Stimulated activated naive CD4-positive, alpha-beta T cell (primary cell): ENCODE data around the gene SLC30A7.

Experiments used
- DNase-seq, 6 experiments: peaks; one replicate each; lab custom pipeline; 2025; lab: John Stamatoyannopoulos, UW

SLC30A7 gene

DNA sequence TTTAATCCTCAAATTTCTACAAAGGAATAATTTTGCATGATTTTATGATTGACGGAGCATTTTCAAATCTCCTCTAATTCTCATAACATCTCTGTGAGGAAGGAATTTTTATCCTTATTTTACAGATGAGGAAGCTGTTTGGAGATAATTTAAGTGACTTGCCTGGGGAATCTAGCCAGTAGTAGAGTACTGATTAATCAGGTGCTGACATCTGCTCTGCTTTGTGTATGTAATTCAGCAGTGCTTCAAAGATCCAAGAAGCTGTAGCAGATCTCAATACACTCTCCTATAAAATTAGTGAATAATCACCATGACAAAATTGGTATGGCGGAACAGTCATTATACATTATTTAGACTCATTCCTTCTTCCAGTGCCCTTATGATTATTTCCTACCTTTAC lies 83.7 kb downstream of the SLC30A7 start:
- DNase-seq = no peak

- DNase-seq = no peak
Measured at GRCh38 chr1:100982793-100983192, 86.9 kb downstream of the SLC30A7 start.

DNA sequence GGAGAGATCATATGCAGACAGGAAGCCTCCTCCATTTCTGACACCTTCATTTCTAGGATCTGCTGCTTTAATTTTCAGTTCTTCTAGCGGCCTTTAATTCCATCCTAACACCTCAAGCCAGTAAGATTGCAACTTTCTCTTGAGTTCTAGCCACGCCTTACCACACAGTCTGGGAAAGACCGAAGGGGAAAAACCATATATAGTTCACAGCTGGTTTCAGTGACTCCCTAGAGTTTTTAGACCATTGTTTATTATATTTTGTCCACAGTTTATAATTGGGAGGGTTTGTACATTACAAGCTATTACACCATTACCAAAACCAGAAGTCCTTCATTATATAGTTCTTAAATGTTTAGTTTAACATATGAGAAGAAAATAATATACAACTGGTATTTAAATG lies 92.2 kb downstream of the SLC30A7 start:
- DNase-seq = no peak

- DNase-seq = no peak
Measured at GRCh38 chr1:100989306-100990077, 93.6 kb downstream of the SLC30A7 start.

DNA sequence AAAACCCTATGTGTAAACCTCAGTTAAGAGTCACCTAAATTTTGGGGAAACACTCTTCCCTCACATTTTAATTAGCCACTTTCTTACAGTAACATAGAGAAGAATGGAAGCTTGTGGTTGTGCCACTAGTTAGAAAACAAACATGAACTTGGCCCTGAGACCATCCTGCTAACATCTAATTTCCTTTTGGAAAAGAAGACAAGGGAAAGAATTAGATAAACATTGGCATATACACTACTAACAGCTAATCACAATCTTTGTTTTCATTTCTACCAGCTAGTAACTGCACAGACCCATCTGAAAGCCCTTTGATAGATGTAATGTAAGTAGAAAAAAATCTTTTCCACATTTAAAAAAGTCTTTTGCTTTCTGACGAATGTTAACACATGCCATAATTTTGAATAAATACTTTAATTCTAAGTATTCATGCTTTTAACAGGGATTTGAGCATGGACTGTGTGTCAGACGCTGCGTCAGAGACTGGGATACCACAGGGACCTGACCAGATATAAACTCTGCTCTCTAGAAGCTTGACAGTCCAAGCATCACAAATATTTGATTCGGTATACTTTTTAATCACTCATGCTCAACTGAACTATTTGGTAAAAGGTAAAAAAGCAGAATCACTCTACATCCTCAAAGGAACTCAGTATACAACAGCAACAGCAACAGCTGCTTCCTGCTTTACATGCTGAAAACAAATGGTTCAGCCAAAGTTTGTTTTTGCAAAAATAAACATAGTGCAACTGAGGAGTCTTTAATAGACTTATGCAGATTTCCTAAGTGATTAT lies 99.5 kb downstream of the SLC30A7 start:
- DNase-seq = peak in 2 of 6 experiments; percentile 12 to 22

DNA sequence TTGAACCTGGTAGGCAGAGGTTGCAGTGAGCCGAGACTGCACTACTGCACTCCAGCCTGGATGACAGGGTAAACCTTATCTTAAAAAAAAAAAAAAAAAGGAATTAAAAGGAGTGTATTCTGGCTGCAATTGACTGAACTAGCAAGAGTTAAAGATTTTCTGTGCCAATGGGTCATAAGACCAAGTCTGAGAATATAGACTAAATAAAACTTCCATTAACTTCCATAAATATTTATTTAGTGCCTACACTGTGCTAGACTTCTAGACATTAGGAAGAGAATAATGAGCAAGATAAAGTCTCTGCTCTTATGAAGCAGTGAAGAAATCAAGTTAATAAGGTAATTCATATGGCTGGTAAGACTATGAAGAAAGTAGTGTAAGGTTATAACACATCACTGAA lies 102.5 kb downstream of the SLC30A7 start:
- DNase-seq = no peak

DNA sequence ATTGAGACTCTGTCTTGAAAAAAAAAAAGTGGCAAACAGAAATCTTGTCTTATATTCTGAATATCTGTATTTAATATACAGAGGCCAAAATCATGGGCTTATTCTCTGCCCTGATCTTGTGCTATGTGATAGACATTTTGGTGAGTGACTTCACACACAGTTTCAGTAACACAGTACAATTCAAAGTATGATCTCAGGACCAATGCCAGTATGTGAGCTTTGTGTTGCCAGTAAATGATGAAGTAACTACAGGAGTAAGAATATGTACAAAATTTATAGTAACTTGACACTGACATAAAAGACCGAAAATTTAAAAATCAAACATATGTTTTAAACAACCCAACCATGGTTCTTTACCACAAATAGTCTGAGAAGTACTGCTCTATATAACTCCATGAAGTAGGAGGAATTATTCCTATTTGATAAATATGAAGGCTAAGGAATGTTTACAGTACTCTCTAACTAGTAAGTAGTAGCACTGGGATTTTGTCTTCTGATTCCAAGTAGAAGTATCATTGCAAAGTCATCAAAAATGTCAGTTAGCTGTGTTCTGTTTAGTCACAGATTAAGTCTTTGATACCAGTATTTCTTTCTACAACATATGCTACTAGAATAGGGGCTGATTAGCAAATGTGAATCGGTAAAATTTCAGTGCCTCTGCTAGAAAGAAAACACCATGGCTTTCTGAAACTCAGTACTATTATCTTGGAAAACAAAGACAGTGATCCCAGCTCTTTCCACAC lies 104.4 kb downstream of the SLC30A7 start:
- no peak for DNase-seq

- no peak for DNase-seq
Measured at GRCh38 chr1:101002551-101002950, 106.7 kb downstream of the SLC30A7 start.

GRCh38 chr1:101003012-101003650 lies 107.2 kb downstream of the SLC30A7 start:
- no peak for DNase-seq

DNA sequence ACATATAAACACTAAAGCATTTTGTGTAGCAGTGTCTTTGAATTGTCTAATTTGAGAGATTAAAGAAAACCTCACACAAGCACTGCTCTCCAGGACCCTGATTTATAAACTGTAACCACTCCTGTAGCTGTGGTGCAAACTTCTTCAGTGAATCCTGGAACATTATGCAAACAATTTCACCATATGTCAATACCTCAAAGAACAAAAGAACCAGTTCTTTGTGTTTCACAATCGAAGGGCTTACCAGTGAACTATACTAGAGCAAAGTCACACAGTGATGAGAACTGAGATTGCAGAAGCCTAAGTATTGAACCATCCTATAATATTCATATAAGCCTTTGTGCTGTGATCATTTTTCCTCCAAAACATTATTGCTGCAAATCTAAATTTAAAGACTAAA lies 108.2 kb downstream of the SLC30A7 start:
- DNase-seq = peak in 2 of 6 experiments; percentile 9 to 19

GRCh38 chr1:101004670-101005069 lies 108.8 kb downstream of the SLC30A7 start:
- DNase-seq = no peak

DNA sequence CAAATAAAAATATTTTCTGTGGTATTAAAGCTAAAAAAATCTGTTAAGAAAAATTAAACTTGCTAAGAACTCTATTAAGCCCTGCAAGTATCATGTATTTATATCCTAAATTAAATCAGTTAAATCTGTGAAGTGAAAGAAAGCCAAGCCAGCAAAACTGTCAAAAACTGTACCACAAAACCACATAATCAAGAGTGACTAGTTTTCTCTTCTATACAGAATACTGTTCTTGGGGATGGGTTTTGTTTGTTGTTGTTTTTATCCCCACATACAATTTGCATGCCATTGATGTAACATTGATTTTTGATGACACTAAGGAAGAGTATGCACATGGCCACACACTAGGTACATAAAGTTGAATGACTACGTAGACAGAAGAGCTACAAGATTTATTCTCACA lies 109.3 kb downstream of the SLC30A7 start:
- peak in 1 of 6 experiments; percentile 2 for DNase-seq

DNA sequence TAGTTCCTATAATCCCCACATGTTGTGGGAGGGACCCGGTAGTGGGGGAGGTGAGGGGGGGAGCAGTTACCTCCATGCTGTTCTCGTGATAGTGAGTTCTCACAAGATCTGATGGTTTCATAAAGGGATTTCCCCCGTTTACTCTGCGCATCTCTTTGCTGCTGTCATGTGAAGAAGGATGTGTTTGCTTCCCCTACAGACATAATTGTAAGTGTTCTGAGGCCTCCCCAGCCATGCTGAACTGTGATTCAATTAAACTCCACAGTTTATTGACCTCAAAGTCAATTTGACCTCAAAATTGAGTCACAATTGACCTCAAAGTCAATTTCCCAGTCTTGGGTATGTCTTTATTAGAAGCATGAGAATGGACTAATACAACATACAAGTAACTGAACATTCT lies 110.0 kb downstream of the SLC30A7 start:
- DNase-seq = peak in 1 of 6 experiments; percentile 0

GRCh38 chr1:101006553-101006952 lies 110.7 kb downstream of the SLC30A7 start:
- DNase-seq = no peak

GRCh38 chr1:101008229-101008834 lies 112.4 kb downstream of the SLC30A7 start:
- DNase-seq = no peak

DNA sequence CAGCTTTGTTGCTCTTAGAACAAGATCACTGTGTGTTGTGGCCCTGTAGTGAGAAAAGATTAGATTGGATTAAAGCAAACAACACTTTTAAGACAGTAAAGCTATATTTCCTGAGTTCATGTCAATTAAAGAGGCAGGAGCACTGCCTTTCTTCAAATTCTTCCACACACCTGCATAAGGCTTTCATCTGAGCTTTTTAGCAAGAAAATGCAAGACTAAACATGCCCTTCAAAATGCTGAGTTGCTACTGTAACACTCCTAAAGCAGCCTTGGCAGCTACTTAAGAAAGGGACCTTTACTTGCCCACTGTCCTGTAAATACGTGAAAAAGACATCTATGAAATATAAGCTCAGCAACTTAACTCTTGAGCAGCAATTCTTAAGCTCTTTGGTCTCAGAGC lies 117.9 kb downstream of the SLC30A7 start:
- DNase-seq = no peak

- DNase-seq = no peak
Measured at GRCh38 chr1:101017448-101017847, 121.6 kb downstream of the SLC30A7 start.

GRCh38 chr1:101022294-101022693 lies 126.4 kb downstream of the SLC30A7 start:
- DNase-seq = no peak

- peak in 2 of 6 experiments; percentile 35 to 82 for DNase-seq
Measured at GRCh38 chr1:101025283-101025656, 129.4 kb downstream of the SLC30A7 start.

GRCh38 chr1:101025657-101026429 lies 130.0 kb downstream of the SLC30A7 start, which contains the start of gene DPH5:
DPH5 (minus strand) TSS chr1:101025784; CDS start chr1:101025443, 341 bp downstream.
- peak; percentile 73 to 87 (median 80) for DNase-seq

GRCh38 chr1:101026430-101026788 lies 130.5 kb downstream of the SLC30A7 start:
- no peak for DNase-seq
